A549 (cell line): Measurements from ENCODE around the gene MEGF6. TPM values are rescaled to one million over a fixed set of nuclear protein-coding genes. Genes with fewer than 3 reads are reported as not detected.

Experiments used
- ATAC-seq, 2 experiments: fragments of 200-7000 bp in 1 of 2; fragments of >200 bp in 1 of 2; cut with Nextera tagmentation in 1 of 2; cut with Tn5 transposase in 1 of 2; 3 replicates each; pipeline versions ENCODE4 v1.8.0 to v1.9.1; 2018 to 2020; ENCODE audit warnings: mild to moderate bottlenecking in 1 of 2, moderate library complexity in 1 of 2
- CTCF ChIA-PET: fragments of 300-600 bp; sonication (Branson Sonifier 250); formaldehyde crosslinking; extraction: SDS; loops from one replicate; lab custom pipeline; 2021; ENCODE audit warnings: antibody characterized with exemption, inconsistent platforms; lab: Yijun Ruan, JAX
- POLR2A ChIA-PET: fragments of 350-600 bp; formaldehyde crosslinking; extraction: SDS; loops from one replicate; lab custom pipeline; 2021; ENCODE audit warnings: antibody characterized with exemption, inconsistent platforms; lab: Yijun Ruan, JAX
- DNase-seq, 2 experiments: peaks; one replicate each; pipeline versions ENCODE4 v3.0.0 to v3.0.0-alpha.2; 2011 to 2016; ENCODE audit warnings: low read depth in 1 of 2, low spot score in 1 of 2
- FAIRE-seq: peaks from 2 replicates; lab custom pipeline; 2011; peaks lifted over from hg19 to GRCh38; lab: Jason Lieb, UNC
- H3K27ac ChIP-seq, 2 experiments: fragments of >200 bp; sonication (Bioruptor Twin); formaldehyde crosslinking; 3 replicates each; pipeline ENCODE4 v1.5.1; 2016 to 2017
- H3K4me1 ChIP-seq: fragments of >200 bp; sonication (Bioruptor Twin); formaldehyde crosslinking; 3 replicates; pipeline ENCODE4 v1.6.1; 2016
- H3K4me2 ChIP-seq: fragments of >200 bp; sonication (Bioruptor Twin); formaldehyde crosslinking; 3 replicates; pipeline ENCODE4 v1.6.1; 2016
- H3K4me3 ChIP-seq: fragments of >200 bp; sonication (Bioruptor Twin); formaldehyde crosslinking; 3 replicates; pipeline ENCODE4 v1.5.1; 2016
- H3K9me3 ChIP-seq: fragments of >200 bp; sonication (Bioruptor Twin); formaldehyde crosslinking; 3 replicates; pipeline ENCODE4 v1.6.1; 2016
- CBX2 ChIP-seq: fragments of 200-600 bp; sonication (generic); IDR thresholded peaks from 2 replicates; pipeline ENCODE4 v1.6.1; 2016; ENCODE audit warnings: low read depth, mild to moderate bottlenecking, borderline replicate concordance
- CBX8 ChIP-seq: fragments of 200-600 bp; sonication (generic); IDR thresholded peaks from 2 replicates; pipeline ENCODE4 v1.6.1; 2016
- CEBPB ChIP-seq, 2 experiments: fragments of >200 bp in 1 of 2; sonication (Bioruptor Twin) in 1 of 2; formaldehyde crosslinking in 1 of 2; IDR thresholded peaks; 2 replicates each; pipeline ENCODE4 v1.6.1; 2012 to 2016
- CHD2 ChIP-seq: fragments of 150-350 bp; IDR thresholded peaks from 2 replicates; pipeline ENCODE4 v1.6.1; 2014; ENCODE audit warnings: low read length; ENCODE audit not compliant: partially characterized antibody
- CHD4 ChIP-seq: fragments of 200-600 bp; sonication (generic); IDR thresholded peaks from 2 replicates; pipeline ENCODE4 v1.6.1; 2016; ENCODE audit warnings: antibody characterized with exemption, mild to moderate bottlenecking, borderline replicate concordance
- EHMT2 ChIP-seq: fragments of 200-600 bp; sonication (generic); IDR thresholded peaks from 2 replicates; pipeline ENCODE4 v1.6.1; 2016; ENCODE audit warnings: antibody characterized with exemption, low read depth, mild to moderate bottlenecking, moderate library complexity
- ELK1 ChIP-seq: fragments of 150-350 bp; IDR thresholded peaks from 2 replicates; pipeline ENCODE4 v1.6.1; 2014; ENCODE audit warnings: low read depth, mild to moderate bottlenecking, low read length
- FOSB ChIP-seq: fragments of 250-450 bp; sonication (Bioruptor Pico); IDR thresholded peaks from 2 replicates; pipeline ENCODE4 v1.5.0; 2020; ENCODE audit warnings: mild to moderate bottlenecking, moderate library complexity
- FOSL2 ChIP-seq, 2 experiments: fragments of 450-650 bp in 1 of 2; fragments of >200 bp in 1 of 2; sonication (Bioruptor Twin) in 1 of 2; formaldehyde crosslinking; IDR thresholded peaks; 2 replicates each; pipeline versions ENCODE4 v1.5.0 to v1.6.1; 2016 to 2020; ENCODE audit warnings: mild to moderate bottlenecking in 1 of 2, moderate library complexity in 1 of 2
- HDAC2 ChIP-seq: fragments of 200-600 bp; sonication (generic); IDR thresholded peaks from 2 replicates; pipeline ENCODE4 v1.6.1; 2016
- HEYL ChIP-seq: fragments of 250-450 bp; sonication (Bioruptor Pico); IDR thresholded peaks from 2 replicates; pipeline ENCODE4 v1.8.0; 2021; ENCODE audit warnings: mild to moderate bottlenecking, moderate library complexity
- HOXB13 ChIP-seq: fragments of 250-450 bp; sonication (Bioruptor Pico); IDR thresholded peaks from 2 replicates; pipeline ENCODE4 v1.5.0; 2020; ENCODE audit warnings: low read depth, mild to moderate bottlenecking, moderate library complexity
- JUN ChIP-seq, 2 experiments: fragments of >200 bp; sonication (Bioruptor Twin); formaldehyde crosslinking; IDR thresholded peaks; 2 replicates in 1 of 2; 3 replicates in 1 of 2; pipeline ENCODE4 v1.6.1; 2016 to 2017
- JUNB ChIP-seq: fragments of >200 bp; sonication (Bioruptor Twin); formaldehyde crosslinking; IDR thresholded peaks from 2 replicates; pipeline ENCODE4 v1.6.1; 2016
- KDM1A ChIP-seq: fragments of 200-600 bp; sonication (generic); IDR thresholded peaks from 2 replicates; pipeline ENCODE4 v1.6.1; 2016; ENCODE audit warnings: low read depth, mild to moderate bottlenecking
- MAZ ChIP-seq: fragments of 150-350 bp; IDR thresholded peaks from 2 replicates; pipeline ENCODE4 v1.6.1; 2014; ENCODE audit warnings: antibody characterized with exemption, low read depth, low read length, borderline replicate concordance
- NFE2L2 ChIP-seq: fragments of 150-350 bp; conservative IDR thresholded peaks from 2 replicates; pipeline ENCODE4 v1.6.1; 2014; ENCODE audit warnings: low read length
- PBX3 ChIP-seq: IDR thresholded peaks from 2 replicates; pipeline ENCODE4 v1.6.1; 2012
- PHF8 ChIP-seq: fragments of 200-600 bp; sonication (generic); IDR thresholded peaks from 2 replicates; pipeline ENCODE4 v1.6.1; 2016; ENCODE audit warnings: low read depth, mild to moderate bottlenecking, antibody characterized with exemption, moderate library complexity, borderline replicate concordance
- POLR2AphosphoS2 ChIP-seq: conservative IDR thresholded peaks from 2 replicates; pipeline ENCODE4 v1.6.1; 2012; ENCODE audit warnings: low read length, improper control_type of control experiment, inconsistent platforms
- RAD21 ChIP-seq, 2 experiments: fragments of >200 bp in 1 of 2; sonication (Bioruptor Twin) in 1 of 2; formaldehyde crosslinking in 1 of 2; IDR thresholded peaks in 1 of 2; conservative IDR thresholded peaks in 1 of 2; 2 replicates in 1 of 2; 3 replicates in 1 of 2; pipeline ENCODE4 v1.6.1; 2012 to 2018; ENCODE audit warnings: inconsistent platforms in 1 of 2
- RARB ChIP-seq: fragments of 250-450 bp; sonication (Bioruptor Pico); IDR thresholded peaks from 2 replicates; pipeline ENCODE4 v1.8.0; 2021; ENCODE audit warnings: mild to moderate bottlenecking, moderate library complexity
- RCOR1 ChIP-seq: fragments of 150-350 bp; IDR thresholded peaks from 2 replicates; pipeline ENCODE4 v1.6.1; 2014; ENCODE audit warnings: antibody characterized with exemption, low read length, low read depth
- REST ChIP-seq: fragments of 200-600 bp; sonication (generic); IDR thresholded peaks from 2 replicates; pipeline ENCODE4 v1.6.1; 2016; ENCODE audit warnings: antibody characterized with exemption, mild to moderate bottlenecking, moderate library complexity
- USF2 ChIP-seq: fragments of 450-650 bp; IDR thresholded peaks from 2 replicates; pipeline ENCODE4 v1.6.1; 2014; ENCODE audit warnings: antibody characterized with exemption
- ZC3H11A ChIP-seq: fragments of 450-650 bp; IDR thresholded peaks from 2 replicates; pipeline ENCODE4 v1.6.1; 2014; ENCODE audit warnings: antibody characterized with exemption, mild to moderate bottlenecking
- WGBS: methylation state at CpG from one replicate; pipeline ENCODE4 v1.1.6; 2017; ENCODE audit errors: missing lambda C conversion rate; 5-methylcytosine and 5-hydroxymethylcytosine counted together
- polyA plus RNA-seq, 4 experiments: library from polyadenylated mRNA; depleted of rRNA in 3 of 4; stranded (reverse); fragments of >200 nt; fragmentation: RNase III in 1 of 4; extraction: RNeasy Plus Mini Kit Qiagen cat#74134 plus additional on column Dnase treatment in 1 of 4; gene quantifications; 2 replicates in 3 of 4; 3 replicates in 1 of 4; pipeline ENCODE4 v1.2.3, GENCODE V29; 2011 to 2017

The MEGF6 gene
- polyA plus RNA-seq, 2 of the 4 experiments (the other 2 are of a cell fraction), result 0.66 to 13.7 TPM

- CTCF ChIA-PET, result interaction anchor here (0.9 to 4.5 kb wide), 4 partner anchors 9 to 63 kb away, joined by 3 to 22 read pairs (median 4); no protein-coding TSS in a partner anchor
- Histone ChIP-seq H3K4me1 (no peaks in the 10 kb centered on the region), H3K4me2 (no peak overlapping the region), H3K27ac (no peak overlapping the region), H3K9me3 (no peaks in the 10 kb centered on the region), H3K4me3 (no peak overlapping the region)
- TF ChIP-seq RCOR1, result no peak
- no peak for TF ChIP-seq NFE2L2
- TF ChIP-seq REST, result no peak
- no peak for TF ChIP-seq CHD2
- TF ChIP-seq CEBPB (IDR thresholded peaks at IDR 0.05), result no peak
- no peak for TF ChIP-seq PHF8
- no peak for TF ChIP-seq KDM1A
- TF ChIP-seq FOSL2 (IDR thresholded peaks at IDR 0.05), result no peak
- no peak for TF ChIP-seq FOSL2 (CRISPR knock-in tag; IDR thresholded peaks at IDR 0.05)
- TF ChIP-seq MAZ, result no peak
- no peak for TF ChIP-seq CBX8
- TF ChIP-seq POLR2AphosphoS2, result no peak
- no peak for TF ChIP-seq FOSB (CRISPR knock-in tag)
- TF ChIP-seq HEYL (CRISPR knock-in tag), result no peak
- POLR2A ChIA-PET, result no interaction called here
- FAIRE-seq (no peak), ATAC-seq (no peak), DNase-seq (no peak)
- 100% methylated on average over 1 of the region's 11 CpGs for WGBS
Observed at GRCh38 chr1:3553940-3554223, 57.4 kb downstream of the MEGF6 start.

GRCh38 chr1:3553166-3553939, 58.0 kb downstream of the MEGF6 start:
- Histone ChIP-seq H3K4me3 (no peak overlapping the region), H3K9me3 (no peaks in the 10 kb centered on the region), H3K4me1 (peaks cover 2% of the 10 kb centered on the region; the same call in 2 of the 3 replicates), H3K27ac (0 out of 6 replicates have a peak overlapping the region, but pooled peaks of 1 of the 2 experiments have one; percentile 24), H3K4me2 (no peak overlapping the region)
- FAIRE-seq, result no peak
- 87% methylated on average over 7 of the region's 27 CpGs for WGBS
- ATAC-seq, result no peak; a peak in 1 of 6 replicates
- ChIA-PET CTCF (interaction anchor here (0.9 to 4.5 kb wide), 5 partner anchors 11 to 63 kb away, joined by 3 to 22 read pairs (median 3); no protein-coding TSS in a partner anchor), POLR2A (no interaction called here)
- DNase-seq, result no peak
- TF ChIP-seq CBX8 (no peak), JUNB (no peak), EHMT2 (no peak), HDAC2 (no peak), PBX3 (no peak), RARB (no peak), JUN (IDR thresholded peaks at IDR 0.05) (no peak), FOSL2 (IDR thresholded peaks at IDR 0.05) (no peak), FOSL2 (CRISPR knock-in tag; IDR thresholded peaks at IDR 0.05) (no peak), USF2 (no peak), REST (no peak), HOXB13 (CRISPR knock-in tag) (no peak), CBX2 (no peak), FOSB (CRISPR knock-in tag) (no peak), CHD4 (no peak), ELK1 (no peak), ZC3H11A (no peak), RAD21 (conservative IDR thresholded peaks at IDR 0.05 in 1 of 2, IDR thresholded peaks at IDR 0.05 in 1 of 2) (no peak)
